HepG2 (cell line): ENCODE data around the gene MISFA. TPM values are rescaled to one million over a fixed set of nuclear protein-coding genes. Genes with fewer than 3 reads are reported as not detected.

Experiments used
- FOXA1 ChIP-seq, 2 experiments: fragments of 450-650 bp in 1 of 2; sonication (generic) in 1 of 2; formaldehyde crosslinking in 1 of 2; IDR thresholded peaks; 2 replicates each; pipeline versions ENCODE4 v1.4.0 to v1.6.1; 2016 to 2020; ENCODE audit warnings: missing genetic modification reagents in 1 of 2
- FOXA3 ChIP-seq: IDR thresholded peaks from 2 replicates; pipeline ENCODE4 v1.6.1; 2016; ENCODE audit warnings: missing genetic modification reagents, missing compliant biosample characterization
- NONO ChIP-seq, 2 experiments: fragments of 450-650 bp in 1 of 2; sonication (generic) in 1 of 2; formaldehyde crosslinking in 1 of 2; IDR thresholded peaks in 1 of 2; conservative IDR thresholded peaks in 1 of 2; 2 replicates each; pipeline versions ENCODE4 v1.6.1 to v1.8.0; 2017 to 2022; ENCODE audit warnings: mild to moderate bottlenecking in 1 of 2, missing genetic modification reagents in 1 of 2, moderate library complexity in 1 of 2
- SOX6 ChIP-seq, 2 experiments: fragments of 450-650 bp in 1 of 2; sonication (generic) in 1 of 2; formaldehyde crosslinking in 1 of 2; IDR thresholded peaks; 2 replicates each; pipeline versions ENCODE4 v1.4.0 to v1.6.1; 2017 to 2020; ENCODE audit warnings: antibody characterized with exemption in 1 of 2, mild to moderate bottlenecking in 1 of 2, missing genetic modification reagents in 1 of 2
- polyA plus RNA-seq, 8 experiments: library from polyadenylated mRNA; depleted of rRNA in 3 of 8; stranded (reverse) in 7 of 8; unstranded in 1 of 8; fragments of >200 nt; fragmentation: Illumina TruSeq in 4 of 8; extraction: Trizol in 4 of 8; gene quantifications; 2 replicates each; pipeline versions ENCODE4 v1.2.1 to v1.2.3, GENCODE V29; 2011 to 2016; ENCODE audit warnings: low read depth in 4 of 8, missing spikeins in 1 of 8, mixed read lengths in 1 of 8; ENCODE audit not compliant: insufficient read depth in 1 of 8
- total RNA-seq, 5 experiments: library from RNA; depleted of rRNA; stranded (reverse); fragments of >200 nt; fragmentation: Illumina TruSeq; extraction: Trizol; gene quantifications; 2 replicates each; pipeline ENCODE4 v1.2.3, GENCODE V29; 2016; ENCODE audit warnings: low read depth in 1 of 5
- TF ChIP-seq, protein P1 (sequence below): sonication (generic); formaldehyde crosslinking; conservative IDR thresholded peaks from 2 replicates; pipeline ENCODE4 v1.8.0; 2022; ENCODE audit warnings: missing genetic modification reagents
- TF ChIP-seq, protein P2 (sequence below): IDR thresholded peaks from 2 replicates; pipeline ENCODE4 v1.6.1; 2012; ENCODE audit warnings: low read length, improper control_type of control experiment
- TF ChIP-seq, protein P3 (sequence below): sonication (generic); formaldehyde crosslinking; conservative IDR thresholded peaks from 2 replicates; pipeline ENCODE4 v1.4.0; 2020; ENCODE audit warnings: missing genetic modification reagents
- TF ChIP-seq, protein P4 (sequence below): sonication (generic); formaldehyde crosslinking; IDR thresholded peaks from 2 replicates; pipeline ENCODE4 v1.5.0; 2020; ENCODE audit warnings: missing genetic modification reagents

Gene MISFA
- total and polyA plus RNA-seq, 2 of the 13 experiments (the other 11 are each of a cell fraction or from before 2014, with no cell fraction given), result 1.4 to 5.4 TPM

- TF ChIP-seq, protein P1, sequence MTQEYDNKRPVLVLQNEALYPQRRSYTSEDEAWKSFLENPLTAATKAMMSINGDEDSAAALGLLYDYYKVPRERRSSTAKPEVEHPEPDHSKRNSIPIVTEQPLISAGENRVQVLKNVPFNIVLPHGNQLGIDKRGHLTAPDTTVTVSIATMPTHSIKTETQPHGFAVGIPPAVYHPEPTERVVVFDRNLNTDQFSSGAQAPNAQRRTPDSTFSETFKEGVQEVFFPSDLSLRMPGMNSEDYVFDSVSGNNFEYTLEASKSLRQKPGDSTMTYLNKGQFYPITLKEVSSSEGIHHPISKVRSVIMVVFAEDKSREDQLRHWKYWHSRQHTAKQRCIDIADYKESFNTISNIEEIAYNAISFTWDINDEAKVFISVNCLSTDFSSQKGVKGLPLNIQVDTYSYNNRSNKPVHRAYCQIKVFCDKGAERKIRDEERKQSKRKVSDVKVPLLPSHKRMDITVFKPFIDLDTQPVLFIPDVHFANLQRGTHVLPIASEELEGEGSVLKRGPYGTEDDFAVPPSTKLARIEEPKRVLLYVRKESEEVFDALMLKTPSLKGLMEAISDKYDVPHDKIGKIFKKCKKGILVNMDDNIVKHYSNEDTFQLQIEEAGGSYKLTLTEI (CRISPR knock-in tag), result no peak
- TF ChIP-seq, protein P2, sequence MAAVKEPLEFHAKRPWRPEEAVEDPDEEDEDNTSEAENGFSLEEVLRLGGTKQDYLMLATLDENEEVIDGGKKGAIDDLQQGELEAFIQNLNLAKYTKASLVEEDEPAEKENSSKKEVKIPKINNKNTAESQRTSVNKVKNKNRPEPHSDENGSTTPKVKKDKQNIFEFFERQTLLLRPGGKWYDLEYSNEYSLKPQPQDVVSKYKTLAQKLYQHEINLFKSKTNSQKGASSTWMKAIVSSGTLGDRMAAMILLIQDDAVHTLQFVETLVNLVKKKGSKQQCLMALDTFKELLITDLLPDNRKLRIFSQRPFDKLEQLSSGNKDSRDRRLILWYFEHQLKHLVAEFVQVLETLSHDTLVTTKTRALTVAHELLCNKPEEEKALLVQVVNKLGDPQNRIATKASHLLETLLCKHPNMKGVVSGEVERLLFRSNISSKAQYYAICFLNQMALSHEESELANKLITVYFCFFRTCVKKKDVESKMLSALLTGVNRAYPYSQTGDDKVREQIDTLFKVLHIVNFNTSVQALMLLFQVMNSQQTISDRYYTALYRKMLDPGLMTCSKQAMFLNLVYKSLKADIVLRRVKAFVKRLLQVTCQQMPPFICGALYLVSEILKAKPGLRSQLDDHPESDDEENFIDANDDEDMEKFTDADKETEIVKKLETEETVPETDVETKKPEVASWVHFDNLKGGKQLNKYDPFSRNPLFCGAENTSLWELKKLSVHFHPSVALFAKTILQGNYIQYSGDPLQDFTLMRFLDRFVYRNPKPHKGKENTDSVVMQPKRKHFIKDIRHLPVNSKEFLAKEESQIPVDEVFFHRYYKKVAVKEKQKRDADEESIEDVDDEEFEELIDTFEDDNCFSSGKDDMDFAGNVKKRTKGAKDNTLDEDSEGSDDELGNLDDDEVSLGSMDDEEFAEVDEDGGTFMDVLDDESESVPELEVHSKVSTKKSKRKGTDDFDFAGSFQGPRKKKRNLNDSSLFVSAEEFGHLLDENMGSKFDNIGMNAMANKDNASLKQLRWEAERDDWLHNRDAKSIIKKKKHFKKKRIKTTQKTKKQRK, result no peak
- TF ChIP-seq NONO (IDR thresholded peaks at IDR 0.05) (no peak), NONO (CRISPR knock-in tag; conservative IDR thresholded peaks at IDR 0.05) (no peak), FOXA1 (IDR thresholded peaks at IDR 0.05) (0 out of 2 replicates have a peak, but pooled peaks have one; percentile 45), FOXA1 (CRISPR knock-in tag; IDR thresholded peaks at IDR 0.05) (peak; percentile 40), SOX6 (IDR thresholded peaks at IDR 0.05) (no peak), SOX6 (CRISPR knock-in tag; IDR thresholded peaks at IDR 0.05) (no peak), FOXA3 (CRISPR knock-in tag) (peak; percentile 65)
- TF ChIP-seq, protein P3, sequence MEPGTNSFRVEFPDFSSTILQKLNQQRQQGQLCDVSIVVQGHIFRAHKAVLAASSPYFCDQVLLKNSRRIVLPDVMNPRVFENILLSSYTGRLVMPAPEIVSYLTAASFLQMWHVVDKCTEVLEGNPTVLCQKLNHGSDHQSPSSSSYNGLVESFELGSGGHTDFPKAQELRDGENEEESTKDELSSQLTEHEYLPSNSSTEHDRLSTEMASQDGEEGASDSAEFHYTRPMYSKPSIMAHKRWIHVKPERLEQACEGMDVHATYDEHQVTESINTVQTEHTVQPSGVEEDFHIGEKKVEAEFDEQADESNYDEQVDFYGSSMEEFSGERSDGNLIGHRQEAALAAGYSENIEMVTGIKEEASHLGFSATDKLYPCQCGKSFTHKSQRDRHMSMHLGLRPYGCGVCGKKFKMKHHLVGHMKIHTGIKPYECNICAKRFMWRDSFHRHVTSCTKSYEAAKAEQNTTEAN, result 0 out of 2 replicates have a peak, but pooled peaks have one; percentile 18
- TF ChIP-seq, protein P4, sequence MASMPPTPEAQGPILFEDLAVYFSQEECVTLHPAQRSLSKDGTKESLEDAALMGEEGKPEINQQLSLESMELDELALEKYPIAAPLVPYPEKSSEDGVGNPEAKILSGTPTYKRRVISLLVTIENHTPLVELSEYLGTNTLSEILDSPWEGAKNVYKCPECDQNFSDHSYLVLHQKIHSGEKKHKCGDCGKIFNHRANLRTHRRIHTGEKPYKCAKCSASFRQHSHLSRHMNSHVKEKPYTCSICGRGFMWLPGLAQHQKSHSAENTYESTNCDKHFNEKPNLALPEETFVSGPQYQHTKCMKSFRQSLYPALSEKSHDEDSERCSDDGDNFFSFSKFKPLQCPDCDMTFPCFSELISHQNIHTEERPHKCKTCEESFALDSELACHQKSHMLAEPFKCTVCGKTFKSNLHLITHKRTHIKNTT (CRISPR knock-in tag), result no peak
These were observed 24.2 kb upstream of the MISFA start (continued) for GRCh38 chr11:18575361-18575760.
